OCI-LY1 (cell line): ENCODE data around the gene SURF4.

Experiments
- EZH2 ChIP-seq: fragments of 200-600 bp; sonication (generic), shearing (Covaris generic); IDR thresholded peaks from 2 replicates; pipeline ENCODE4 v1.8.0; 2017; ENCODE audit warnings: borderline replicate concordance, mixed run types, mild to moderate bottlenecking, antibody characterized with exemption, low read length, moderate library complexity, mixed read lengths
- TF ChIP-seq, protein P1 (sequence below): fragments of 200-600 bp; sonication (generic), shearing (Covaris generic); IDR thresholded peaks from 2 replicates; pipeline ENCODE4 v1.5.1; 2017; ENCODE audit warnings: mild to moderate bottlenecking, antibody characterized with exemption, low read length, moderate library complexity, mixed read lengths

DNA sequence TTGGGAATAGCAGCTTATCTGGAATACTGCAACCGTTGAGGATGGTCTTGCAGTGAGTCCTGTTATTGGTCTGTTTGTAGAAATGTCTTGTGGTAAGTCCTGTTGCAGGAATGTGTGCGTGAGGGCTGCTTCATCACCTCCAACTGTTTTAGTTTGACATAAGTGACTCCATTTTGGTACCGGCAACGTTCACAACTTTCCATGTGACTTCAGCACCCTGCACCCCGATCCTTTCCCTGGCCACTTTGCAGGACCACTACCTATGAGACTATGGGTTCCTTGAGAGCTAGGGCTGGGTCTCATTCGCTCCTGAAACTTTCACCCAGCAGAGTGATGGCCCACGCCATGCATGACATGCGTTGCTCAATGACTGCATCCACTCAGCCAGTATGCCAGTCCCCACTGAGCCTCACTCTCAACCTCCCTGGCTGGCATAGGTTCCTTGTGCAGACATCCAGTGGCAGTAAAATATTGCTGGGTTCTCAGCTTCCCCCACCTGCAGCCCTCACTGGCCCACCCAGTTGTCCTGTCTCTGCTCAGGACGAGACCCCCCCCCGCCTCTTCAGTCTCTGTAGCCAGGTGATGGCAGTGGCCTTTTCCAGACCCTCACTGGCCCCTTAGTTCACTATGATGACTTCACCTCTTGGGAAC is 47.9 kb downstream of the SURF4 start:
- TF ChIP-seq, protein P1, sequence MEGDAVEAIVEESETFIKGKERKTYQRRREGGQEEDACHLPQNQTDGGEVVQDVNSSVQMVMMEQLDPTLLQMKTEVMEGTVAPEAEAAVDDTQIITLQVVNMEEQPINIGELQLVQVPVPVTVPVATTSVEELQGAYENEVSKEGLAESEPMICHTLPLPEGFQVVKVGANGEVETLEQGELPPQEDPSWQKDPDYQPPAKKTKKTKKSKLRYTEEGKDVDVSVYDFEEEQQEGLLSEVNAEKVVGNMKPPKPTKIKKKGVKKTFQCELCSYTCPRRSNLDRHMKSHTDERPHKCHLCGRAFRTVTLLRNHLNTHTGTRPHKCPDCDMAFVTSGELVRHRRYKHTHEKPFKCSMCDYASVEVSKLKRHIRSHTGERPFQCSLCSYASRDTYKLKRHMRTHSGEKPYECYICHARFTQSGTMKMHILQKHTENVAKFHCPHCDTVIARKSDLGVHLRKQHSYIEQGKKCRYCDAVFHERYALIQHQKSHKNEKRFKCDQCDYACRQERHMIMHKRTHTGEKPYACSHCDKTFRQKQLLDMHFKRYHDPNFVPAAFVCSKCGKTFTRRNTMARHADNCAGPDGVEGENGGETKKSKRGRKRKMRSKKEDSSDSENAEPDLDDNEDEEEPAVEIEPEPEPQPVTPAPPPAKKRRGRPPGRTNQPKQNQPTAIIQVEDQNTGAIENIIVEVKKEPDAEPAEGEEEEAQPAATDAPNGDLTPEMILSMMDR: no peak
- TF ChIP-seq EZH2: no peak
